ENCODE measurements around the gene SLC7A5. TPM values are rescaled to one million over a fixed set of nuclear protein-coding genes. Genes with fewer than 3 reads are reported as not detected.

The SLC7A5 gene
- total RNA-seq, 2 donors from 2014 or later: 1.6 to 3.4 TPM

GRCh38 chr16:87831421-87832136 lies 37.7 kb downstream of the SLC7A5 start:
- ATAC-seq (no peak), DNase-seq (no peak)
- Histone ChIP-seq H3K36me3 (replicated peaks in 1 of 2; ENCODE audit: insufficient read depth in 1 of 2, low read depth in 2 of 2) (peaks cover 0 to 3% of the 10 kb centered on the region in 2 donors), H3K27ac (no peak overlapping the region), H3K27me3 (no peaks in the 10 kb centered on the region), H3K4me3 (no peak overlapping the region), H3K9me3 (no peaks in the 10 kb centered on the region), H3K4me1 (no peaks in the 10 kb centered on the region)
- intact Hi-C loops (cut with DNase I): no loop called here
- 89 to 91% methylated on average over 9 to 31 of the region's 31 CpGs for WGBS, 2 donors
- TF ChIP-seq, protein P1, sequence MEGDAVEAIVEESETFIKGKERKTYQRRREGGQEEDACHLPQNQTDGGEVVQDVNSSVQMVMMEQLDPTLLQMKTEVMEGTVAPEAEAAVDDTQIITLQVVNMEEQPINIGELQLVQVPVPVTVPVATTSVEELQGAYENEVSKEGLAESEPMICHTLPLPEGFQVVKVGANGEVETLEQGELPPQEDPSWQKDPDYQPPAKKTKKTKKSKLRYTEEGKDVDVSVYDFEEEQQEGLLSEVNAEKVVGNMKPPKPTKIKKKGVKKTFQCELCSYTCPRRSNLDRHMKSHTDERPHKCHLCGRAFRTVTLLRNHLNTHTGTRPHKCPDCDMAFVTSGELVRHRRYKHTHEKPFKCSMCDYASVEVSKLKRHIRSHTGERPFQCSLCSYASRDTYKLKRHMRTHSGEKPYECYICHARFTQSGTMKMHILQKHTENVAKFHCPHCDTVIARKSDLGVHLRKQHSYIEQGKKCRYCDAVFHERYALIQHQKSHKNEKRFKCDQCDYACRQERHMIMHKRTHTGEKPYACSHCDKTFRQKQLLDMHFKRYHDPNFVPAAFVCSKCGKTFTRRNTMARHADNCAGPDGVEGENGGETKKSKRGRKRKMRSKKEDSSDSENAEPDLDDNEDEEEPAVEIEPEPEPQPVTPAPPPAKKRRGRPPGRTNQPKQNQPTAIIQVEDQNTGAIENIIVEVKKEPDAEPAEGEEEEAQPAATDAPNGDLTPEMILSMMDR (IDR thresholded peaks at IDR 0.05): no peak
- TF ChIP-seq POLR2A (IDR thresholded peaks at IDR 0.05): no peak

DNA sequence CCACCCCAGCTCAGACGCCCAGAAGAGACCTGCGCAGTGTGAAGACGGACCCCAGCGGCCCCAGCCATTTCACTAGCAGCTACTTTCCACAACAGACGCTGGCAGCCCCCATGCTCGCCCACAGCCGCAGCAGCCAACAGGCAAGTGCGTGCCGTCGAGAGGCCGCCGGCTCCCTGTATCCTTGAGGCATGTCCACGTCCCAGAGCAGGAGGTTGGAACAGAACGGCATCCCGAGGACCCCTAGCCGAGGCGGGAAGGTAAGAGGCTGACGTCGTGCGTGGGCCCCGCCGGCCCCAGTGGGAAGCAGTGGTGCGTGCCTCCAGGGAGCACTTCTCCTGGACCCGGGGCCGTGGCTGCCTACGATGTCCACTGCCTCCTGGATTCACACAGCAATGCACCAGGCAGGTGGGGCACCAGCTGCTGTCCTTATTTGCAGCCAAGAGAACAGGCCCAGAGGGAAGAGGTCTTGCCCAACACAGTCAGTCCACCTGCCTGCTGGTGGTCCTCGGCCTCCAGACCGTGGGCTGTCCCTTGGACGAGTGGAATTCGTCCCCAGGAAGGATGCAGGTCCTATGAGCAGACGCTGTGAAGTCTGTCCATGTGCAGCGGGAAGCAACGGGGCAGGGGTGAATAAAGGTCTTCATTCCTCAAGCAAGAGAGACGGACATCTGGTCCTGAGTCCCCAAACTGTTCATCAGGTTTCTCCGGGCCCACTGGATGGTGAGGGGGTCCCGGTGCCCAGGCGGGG lies 38.5 kb downstream of the SLC7A5 start:
- ATAC-seq: no peak
- Histone ChIP-seq H3K9me3 (no peaks in the 10 kb centered on the region), H3K27me3 (no peaks in the 10 kb centered on the region), H3K4me3 (no peak overlapping the region), H3K27ac (no peak overlapping the region), H3K4me1 (no peaks in the 10 kb centered on the region), H3K36me3 (replicated peaks in 1 of 2; ENCODE audit: insufficient read depth in 1 of 2, low read depth in 2 of 2) (no peaks in the 10 kb centered on the region)
- intact Hi-C loops (cut with DNase I): no loop called here
- TF ChIP-seq, protein P1 (IDR thresholded peaks at IDR 0.05): no peak
- TF ChIP-seq POLR2A (IDR thresholded peaks at IDR 0.05): no peak
- 82 to 91% methylated on average over 10 to 36 of the region's 37 CpGs for WGBS, 2 donors
- DNase-seq: no peak

GRCh38 chr16:87829988-87830672 lies 39.2 kb downstream of the SLC7A5 start:
- 80 to 92% methylated on average over 19 to 21 of the region's 21 CpGs for WGBS, 2 donors
- Histone ChIP-seq H3K27ac (no peak overlapping the region), H3K4me3 (no peak overlapping the region), H3K36me3 (replicated peaks in 1 of 2; ENCODE audit: insufficient read depth in 1 of 2, low read depth in 2 of 2) (no peaks in the 10 kb centered on the region), H3K4me1 (no peaks in the 10 kb centered on the region), H3K9me3 (no peaks in the 10 kb centered on the region), H3K27me3 (no peaks in the 10 kb centered on the region)
- intact Hi-C loops (cut with DNase I): no loop called here
- no peak for TF ChIP-seq POLR2A (IDR thresholded peaks at IDR 0.05)
- TF ChIP-seq, protein P1 (IDR thresholded peaks at IDR 0.05): no peak
- DNase-seq: no peak
- ATAC-seq: no peak

GRCh38 chr16:87829622-87829980 lies 39.7 kb downstream of the SLC7A5 start:
- Histone ChIP-seq H3K9me3 (no peaks in the 10 kb centered on the region), H3K4me1 (no peaks in the 10 kb centered on the region), H3K36me3 (replicated peaks in 1 of 2; ENCODE audit: insufficient read depth in 1 of 2, low read depth in 2 of 2) (no peaks in the 10 kb centered on the region), H3K4me3 (no peak overlapping the region), H3K27me3 (no peaks in the 10 kb centered on the region), H3K27ac (no peak overlapping the region)
- DNase-seq (no peak), ATAC-seq (no peak)
- WGBS, 2 donors: 90 to 97% methylated on average over 9 to 11 of the region's 13 CpGs
- intact Hi-C loops (cut with DNase I): no loop called here
- no peak for TF ChIP-seq POLR2A (IDR thresholded peaks at IDR 0.05)
- TF ChIP-seq, protein P1 (IDR thresholded peaks at IDR 0.05): no peak
